BLaER1 (cell line): ENCODE data around the gene KRT86.

ENCODE experiments used
- H3K27ac ChIP-seq: shearing (Covaris generic); formaldehyde crosslinking; 2 replicates; pipeline ENCODE4 v1.8.1; 2022
- H3K27me3 ChIP-seq: shearing (Covaris generic); formaldehyde crosslinking; 2 replicates; pipeline ENCODE4 v1.8.1; 2022
- H3K36me3 ChIP-seq: shearing (Covaris generic); formaldehyde crosslinking; 2 replicates; pipeline ENCODE4 v1.8.1; 2022
- H3K4me1 ChIP-seq: shearing (Covaris generic); formaldehyde crosslinking; 2 replicates; pipeline ENCODE4 v1.8.1; 2022
- H3K4me2 ChIP-seq: shearing (Covaris generic); formaldehyde crosslinking; 2 replicates; pipeline ENCODE4 v1.8.1; 2022
- H3K4me3 ChIP-seq: shearing (Covaris generic); formaldehyde crosslinking; 2 replicates; pipeline ENCODE4 v1.8.1; 2022
- H3K9ac ChIP-seq: shearing (Covaris generic); formaldehyde crosslinking; 2 replicates; pipeline ENCODE4 v1.8.1; 2022
- H3K9me3 ChIP-seq: shearing (Covaris generic); formaldehyde crosslinking; 2 replicates; pipeline ENCODE4 v1.8.1; 2022
- H4K20me1 ChIP-seq: shearing (Covaris generic); formaldehyde crosslinking; 2 replicates; pipeline ENCODE4 v1.8.1; 2022
- Cebpa-rat ChIP-seq: shearing (Covaris generic); IDR thresholded peaks from 2 replicates; pipeline ENCODE4 v1.8.1; 2022

Gene KRT86

GRCh38 chr12:52323001-52323400 lies 48.6 kb downstream of the KRT86 start:
- no peak for TF ChIP-seq Cebpa-rat
- H3K4me1 ChIP-seq, result peaks cover 7% of the 10 kb centered on the region; the same call in 1 of the 2 replicates
- H3K4me3 ChIP-seq, result no peak overlapping the region
- no peak overlapping the region for H3K9ac ChIP-seq
- H3K27me3 ChIP-seq, result no peaks in the 10 kb centered on the region
- H3K27ac ChIP-seq, result no peak overlapping the region
- H3K4me2 ChIP-seq, result no peak overlapping the region
- H3K36me3 ChIP-seq, result no peaks in the 10 kb centered on the region
- no peaks in the 10 kb centered on the region for H4K20me1 ChIP-seq
- H3K9me3 ChIP-seq, result no peaks in the 10 kb centered on the region

- Histone ChIP-seq H3K4me1 (peaks cover 5% of the 10 kb centered on the region; the same call in 1 of the 2 replicates), H3K27me3 (no peaks in the 10 kb centered on the region), H3K4me2 (no peak overlapping the region), H3K9ac (no peak overlapping the region), H3K27ac (no peak overlapping the region), H3K4me3 (no peak overlapping the region), H3K36me3 (no peaks in the 10 kb centered on the region), H4K20me1 (no peaks in the 10 kb centered on the region), H3K9me3 (no peaks in the 10 kb centered on the region)
- TF ChIP-seq Cebpa-rat, result no peak
These were observed 49.1 kb downstream of the KRT86 start for GRCh38 chr12:52323416-52324152.

GRCh38 chr12:52324153-52324444 lies 49.7 kb downstream of the KRT86 start:
- H3K27me3 ChIP-seq, result no peaks in the 10 kb centered on the region
- H3K27ac ChIP-seq, result no peak overlapping the region
- H3K4me2 ChIP-seq, result no peak overlapping the region
- no peak overlapping the region for H3K9ac ChIP-seq
- no peak overlapping the region for H3K4me3 ChIP-seq
- no peaks in the 10 kb centered on the region for H4K20me1 ChIP-seq
- no peaks in the 10 kb centered on the region for H3K36me3 ChIP-seq
- H3K4me1 ChIP-seq, result peaks cover under 1% of the 10 kb centered on the region; the same call in 1 of the 2 replicates
- no peaks in the 10 kb centered on the region for H3K9me3 ChIP-seq
- no peak for TF ChIP-seq Cebpa-rat

GRCh38 chr12:52327052-52327829 lies 52.8 kb downstream of the KRT86 start:
- no peak overlapping the region for H3K27ac ChIP-seq
- H3K9ac ChIP-seq, result no peak overlapping the region
- no peaks in the 10 kb centered on the region for H3K9me3 ChIP-seq
- no peaks in the 10 kb centered on the region for H3K36me3 ChIP-seq
- H3K4me3 ChIP-seq, result no peak overlapping the region
- H3K4me2 ChIP-seq, result no peak overlapping the region
- no peaks in the 10 kb centered on the region for H3K27me3 ChIP-seq
- TF ChIP-seq Cebpa-rat, result no peak
- no peaks in the 10 kb centered on the region for H4K20me1 ChIP-seq
- H3K4me1 ChIP-seq, result no peaks in the 10 kb centered on the region

- TF ChIP-seq Cebpa-rat, result no peak
- H3K27ac ChIP-seq, result no peak overlapping the region
- H3K4me1 ChIP-seq, result no peaks in the 10 kb centered on the region
- H4K20me1 ChIP-seq, result no peaks in the 10 kb centered on the region
- H3K27me3 ChIP-seq, result no peaks in the 10 kb centered on the region
- H3K4me2 ChIP-seq, result no peak overlapping the region
- H3K4me3 ChIP-seq, result no peak overlapping the region
- H3K9me3 ChIP-seq, result no peaks in the 10 kb centered on the region
- no peak overlapping the region for H3K9ac ChIP-seq
- H3K36me3 ChIP-seq, result no peaks in the 10 kb centered on the region
These were observed 53.5 kb downstream of the KRT86 start for GRCh38 chr12:52327830-52328500.

GRCh38 chr12:52331039-52331438 lies 56.6 kb downstream of the KRT86 start:
- no peak overlapping the region for H3K4me2 ChIP-seq
- H3K27me3 ChIP-seq, result no peaks in the 10 kb centered on the region
- no peaks in the 10 kb centered on the region for H3K4me1 ChIP-seq
- peaks cover 7% of the 10 kb centered on the region for H3K9me3 ChIP-seq
- H3K9ac ChIP-seq, result no peak overlapping the region
- TF ChIP-seq Cebpa-rat, result no peak
- no peak overlapping the region for H3K4me3 ChIP-seq
- no peak overlapping the region for H3K27ac ChIP-seq
- no peaks in the 10 kb centered on the region for H4K20me1 ChIP-seq
- no peaks in the 10 kb centered on the region for H3K36me3 ChIP-seq

DNA sequence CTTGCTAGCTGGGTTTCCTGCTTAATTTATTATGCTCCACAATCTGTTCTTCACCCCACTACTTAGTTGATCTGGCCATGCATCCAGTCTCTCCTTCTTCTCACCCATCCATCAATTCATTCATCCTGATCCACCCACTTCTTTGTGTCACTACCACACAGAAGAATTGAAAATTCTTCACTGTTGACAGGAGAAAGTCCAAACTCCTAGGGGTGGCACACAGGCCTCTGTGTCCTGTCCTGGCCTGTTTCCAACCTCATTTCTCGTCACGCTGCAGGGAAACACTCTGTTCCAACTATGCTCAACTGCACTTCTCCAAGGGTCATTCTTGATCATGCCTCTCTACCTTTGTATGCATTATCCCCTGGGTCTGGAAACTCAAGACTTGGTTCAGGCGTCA lies 57.4 kb downstream of the KRT86 start:
- no peaks in the 10 kb centered on the region for H4K20me1 ChIP-seq
- no peak overlapping the region for H3K4me2 ChIP-seq
- H3K4me1 ChIP-seq, result no peaks in the 10 kb centered on the region
- TF ChIP-seq Cebpa-rat, result no peak
- no peaks in the 10 kb centered on the region for H3K27me3 ChIP-seq
- no peak overlapping the region for H3K4me3 ChIP-seq
- no peak overlapping the region for H3K9ac ChIP-seq
- no peak overlapping the region for H3K27ac ChIP-seq
- H3K36me3 ChIP-seq, result no peaks in the 10 kb centered on the region
- peaks cover 11% of the 10 kb centered on the region for H3K9me3 ChIP-seq

DNA sequence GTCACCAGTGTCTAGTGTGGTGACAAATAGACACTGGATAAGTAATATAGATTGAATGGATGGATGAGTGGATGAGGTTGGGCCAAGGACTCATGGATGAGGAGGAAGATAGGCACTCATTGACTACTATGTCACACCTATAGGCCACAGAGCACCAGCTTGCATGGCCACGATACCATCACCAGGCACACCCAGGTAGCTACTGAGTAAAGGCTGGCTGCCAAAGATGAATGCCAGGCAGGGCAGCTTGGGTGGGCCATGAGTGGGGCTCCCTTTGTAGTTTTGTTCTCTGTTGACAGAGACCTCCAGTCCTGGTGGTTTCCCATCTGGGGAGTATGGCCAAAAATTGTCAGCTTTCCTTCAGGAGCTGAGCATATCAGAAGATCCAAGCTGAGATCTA lies 57.9 kb downstream of the KRT86 start:
- H4K20me1 ChIP-seq, result no peaks in the 10 kb centered on the region
- no peak overlapping the region for H3K4me3 ChIP-seq
- H3K9ac ChIP-seq, result no peak overlapping the region
- no peaks in the 10 kb centered on the region for H3K27me3 ChIP-seq
- no peaks in the 10 kb centered on the region for H3K4me1 ChIP-seq
- no peak overlapping the region for H3K4me2 ChIP-seq
- H3K36me3 ChIP-seq, result no peaks in the 10 kb centered on the region
- no peak overlapping the region for H3K27ac ChIP-seq
- TF ChIP-seq Cebpa-rat, result no peak
- H3K9me3 ChIP-seq, result peaks cover 16% of the 10 kb centered on the region

DNA sequence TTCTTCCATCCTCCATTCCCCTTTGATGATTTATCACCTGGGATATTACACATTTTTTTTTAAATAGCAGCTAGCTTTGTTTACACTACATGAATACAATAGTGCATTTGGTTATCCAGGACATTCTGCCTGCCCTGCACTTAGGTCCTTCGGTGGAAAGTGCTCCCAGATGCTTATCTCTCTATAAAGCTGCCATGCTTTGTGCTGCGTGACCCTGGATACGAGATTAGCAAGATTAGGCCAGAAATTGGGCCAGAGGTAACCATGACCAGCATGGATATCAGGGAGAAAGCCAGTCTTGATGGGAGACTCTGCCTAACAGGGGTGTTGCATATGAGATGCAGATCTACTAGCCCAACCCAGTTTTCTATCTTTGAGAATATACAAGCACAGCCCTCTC lies 58.9 kb downstream of the KRT86 start:
- TF ChIP-seq Cebpa-rat, result no peak
- no peak overlapping the region for H3K4me2 ChIP-seq

GRCh38 chr12:52334185-52334584 lies 59.7 kb downstream of the KRT86 start:
- H4K20me1 ChIP-seq, result no peaks in the 10 kb centered on the region
- no peak overlapping the region for H3K27ac ChIP-seq
- H3K27me3 ChIP-seq, result no peaks in the 10 kb centered on the region
- H3K9ac ChIP-seq, result no peak overlapping the region
- peaks cover 16% of the 10 kb centered on the region for H3K9me3 ChIP-seq
- no peaks in the 10 kb centered on the region for H3K36me3 ChIP-seq
- H3K4me1 ChIP-seq, result no peaks in the 10 kb centered on the region
- no peak overlapping the region for H3K4me3 ChIP-seq
- no peak overlapping the region for H3K4me2 ChIP-seq
- no peak for TF ChIP-seq Cebpa-rat

More for the DNA sequence above, 58.9 kb downstream of the KRT86 start:
- Histone ChIP-seq H3K9ac (no peak overlapping the region), H3K36me3 (no peaks in the 10 kb centered on the region), H3K9me3 (peaks cover 16% of the 10 kb centered on the region), H3K27ac (no peak overlapping the region), H3K4me1 (no peaks in the 10 kb centered on the region), H3K27me3 (no peaks in the 10 kb centered on the region), H3K4me3 (no peak overlapping the region), H4K20me1 (no peaks in the 10 kb centered on the region)
